Lung (tissue), 12 donors: Measurements from ENCODE around the gene LTBP1. TPM values are rescaled to one million over a fixed set of nuclear protein-coding genes. Genes with fewer than 3 reads are reported as not detected.

Experiments
- ATAC-seq: fragments of 200-7000 bp; cut with Tn5 transposase; one replicate; pipeline ENCODE4 v1.9.1; 2020; ENCODE audit warnings: moderate number of reproducible peaks; ENCODE audit not compliant: insufficient read depth, low FRiP score
- DNase-seq, 3 donors: peaks; one replicate each; pipeline ENCODE4 v3.0.0-alpha.2; 2013 to 2017
- H3K27ac ChIP-seq, 2 donors: one replicate each; pipeline ENCODE4 v1.5.1; 2013; ENCODE audit warnings: mild to moderate bottlenecking in 2 of 2, moderate library complexity in 2 of 2, control low read depth in 1 of 2, inconsistent platforms in 1 of 2, low read depth in 1 of 2, low read length in 1 of 2
- H3K27me3 ChIP-seq, 3 donors: one replicate each; pipeline ENCODE4 v1.5.1; 2013; ENCODE audit warnings: low read length in 2 of 3; ENCODE audit not compliant: control insufficient read depth in 3 of 3, insufficient read depth in 3 of 3
- H3K36me3 ChIP-seq, 4 donors: one replicate each; pipeline ENCODE4 v1.5.1; 2013; ENCODE audit warnings: low read length in 4 of 4, mild to moderate bottlenecking in 1 of 4, moderate library complexity in 1 of 4; ENCODE audit not compliant: control insufficient read depth in 4 of 4, insufficient read depth in 4 of 4
- H3K4me1 ChIP-seq, 5 donors: one replicate each; pipeline ENCODE4 v1.5.1; 2013; ENCODE audit warnings: low read length in 5 of 5, mild to moderate bottlenecking in 2 of 5, moderate library complexity in 1 of 5; ENCODE audit not compliant: control insufficient read depth in 5 of 5, insufficient read depth in 5 of 5
- H3K4me3 ChIP-seq: one replicate; pipeline ENCODE4 v1.5.1; 2013; ENCODE audit warnings: mild to moderate bottlenecking, control low read depth, moderate library complexity
- H3K9ac ChIP-seq, 2 donors: one replicate each; pipeline ENCODE4 v1.5.1; 2013; ENCODE audit warnings: low read length in 2 of 2, control low read depth in 1 of 2; ENCODE audit not compliant: insufficient read depth in 1 of 2
- H3K9me3 ChIP-seq, 4 donors: one replicate each; pipeline ENCODE4 v1.5.1; 2013; ENCODE audit warnings: low read length in 3 of 4, mild to moderate bottlenecking in 1 of 4, moderate library complexity in 1 of 4; ENCODE audit not compliant: control insufficient read depth in 4 of 4, insufficient read depth in 3 of 4
- CTCF ChIP-seq: IDR thresholded peaks from 2 replicates; pipeline ENCODE4 v1.5.1; 2012; ENCODE audit warnings: mild to moderate bottlenecking; ENCODE audit errors: control extremely low read depth, extremely low read depth
- WGBS, 2 donors: extraction: QIAGEN DNeasy Blood & Tissue Kit; methylation state at CpG; one replicate each; pipeline ENCODE4 v1.1.7; 2013; 5-methylcytosine and 5-hydroxymethylcytosine counted together
- polyA plus RNA-seq, 2 donors: library from polyadenylated mRNA; stranded (reverse); fragments of 200-250 nt; gene quantifications; one replicate each; pipeline ENCODE4 v1.2.1, GENCODE V29; 2013
- total RNA-seq, 2 donors: library from RNA; depleted of rRNA in 1 of 2; stranded (reverse); fragments of >200 nt in 1 of 2; gene quantifications; one replicate each; pipeline ENCODE4 v1.2.1, GENCODE V29; 2014 to 2021
- donor health status: control.
- donor health status: control.
- donor health status: Bipolar disorder and iron deficiency.
- donor health status: healthy.
- donor health status: DM: yes; HTN: yes; CAD: no.

LTBP1 gene
- total and polyA plus RNA-seq, 4 donors: 8.8 to 57.4 (median 28.6) TPM

- Histone ChIP-seq H3K9ac (no peak overlapping the region), H3K27me3 (no peaks in the 10 kb centered on the region), H3K36me3 (no peaks in the 10 kb centered on the region), H3K27ac (peak overlapping the region in 1 of 2 donors; percentile 68), H3K4me3 (no peak overlapping the region), H3K4me1 (peaks cover 0 to 3% (median 0%) of the 10 kb centered on the region in 5 donors), H3K9me3 (peaks cover 0 to 2% (median 0%) of the 10 kb centered on the region in 4 donors)
- no peak for DNase-seq
- no peak for TF ChIP-seq CTCF
- ATAC-seq: no peak
- WGBS, 2 donors: 83 to 94% methylated on average over 2 of the region's 2 CpGs
These were observed 113.7 kb downstream of the LTBP1 start for GRCh38 chr2:33060405-33060804.

- DNase-seq (no peak), ATAC-seq (no peak)
- Histone ChIP-seq H3K27me3 (no peaks in the 10 kb centered on the region), H3K9me3 (peaks cover 0 to 2% (median 0%) of the 10 kb centered on the region in 4 donors), H3K4me3 (no peak overlapping the region), H3K4me1 (peaks cover 0 to 7% (median 0%) of the 10 kb centered on the region in 5 donors), H3K9ac (no peak overlapping the region), H3K36me3 (no peaks in the 10 kb centered on the region), H3K27ac (no peak overlapping the region)
- WGBS, 2 donors: 84 to 92% methylated on average over 4 of the region's 4 CpGs
- no peak for TF ChIP-seq CTCF
These were observed 116.0 kb downstream of the LTBP1 start for GRCh38 chr2:33062665-33063250.

GRCh38 chr2:33064349-33064801 lies 117.6 kb downstream of the LTBP1 start:
- TF ChIP-seq CTCF: no peak
- Histone ChIP-seq H3K27ac (no peak overlapping the region), H3K27me3 (no peaks in the 10 kb centered on the region), H3K9ac (no peak overlapping the region), H3K4me3 (no peak overlapping the region), H3K9me3 (peaks cover 0 to 2% (median 0%) of the 10 kb centered on the region in 4 donors), H3K36me3 (no peaks in the 10 kb centered on the region), H3K4me1 (peaks cover 0 to 13% (median 2%) of the 10 kb centered on the region in 5 donors)
- no peak for DNase-seq
- WGBS, 2 donors: 64 to 82% methylated on average over 3 of the region's 3 CpGs
- ATAC-seq: no peak

GRCh38 chr2:33067598-33067997 lies 120.8 kb downstream of the LTBP1 start:
- ATAC-seq (no peak), DNase-seq (no peak)
- Histone ChIP-seq H3K4me1 (peaks cover 6 to 29% (median 7%) of the 10 kb centered on the region in 5 donors), H3K9me3 (peaks cover 0 to 2% (median 0%) of the 10 kb centered on the region in 4 donors), H3K27ac (no peak overlapping the region), H3K4me3 (no peak overlapping the region), H3K36me3 (no peaks in the 10 kb centered on the region), H3K27me3 (no peaks in the 10 kb centered on the region), H3K9ac (no peak overlapping the region)
- TF ChIP-seq CTCF: no peak
